HEK293 (cell line): ENCODE measurements around the gene RPS4Y2.

Experiments
- CTCF ChIA-PET: fragments of 350-600 bp; formaldehyde crosslinking; extraction: SDS; loops from one replicate; lab custom pipeline; 2021; ENCODE audit warnings: antibody characterized with exemption; lab: Yijun Ruan, JAX
- POLR2A ChIA-PET: fragments of 300-600 bp; formaldehyde crosslinking; extraction: SDS; loops from one replicate; lab custom pipeline; 2020; ENCODE audit warnings: antibody characterized with exemption, inconsistent platforms; lab: Yijun Ruan, JAX
- H3K27ac ChIP-seq: fragments of 200-500 bp; sonication (Bioruptor generic); 2 replicates; pipeline ENCODE4 v1.5.1; 2014; ENCODE audit warnings: low read depth, low read length, control low read depth, inconsistent platforms; ENCODE audit errors: extremely low read depth
- H3K36me3 ChIP-seq, 2 experiments: fragments of 200-500 bp in 1 of 2; sonication (Bioruptor generic) in 1 of 2; 1 replicate in 1 of 2; 2 replicates in 1 of 2; pipeline ENCODE4 v1.5.1; 2014 to 2017; ENCODE audit warnings: inconsistent platforms in 2 of 2, low read length in 2 of 2; ENCODE audit not compliant: control insufficient read depth in 2 of 2, insufficient read depth in 1 of 2
- H3K4me1 ChIP-seq: fragments of 200-500 bp; sonication (Bioruptor generic); 2 replicates; pipeline ENCODE4 v1.5.1; 2014; ENCODE audit warnings: mild to moderate bottlenecking, low read length, inconsistent platforms; ENCODE audit not compliant: control insufficient read depth, insufficient read depth
- H3K4me3 ChIP-seq: 2 replicates; pipeline ENCODE4 v1.5.1; 2011; ENCODE audit warnings: low read depth, mild to moderate bottlenecking, control low read depth, low read length, moderate library complexity
- H3K9me3 ChIP-seq: fragments of 200-500 bp; sonication (Bioruptor generic); 2 replicates; pipeline ENCODE4 v1.5.1; 2014; ENCODE audit warnings: low read depth, low read length, inconsistent platforms; ENCODE audit not compliant: control insufficient read depth, insufficient read depth
- HOXC10 ChIP-seq: sonication (generic); formaldehyde crosslinking; IDR thresholded peaks from 2 replicates; pipeline ENCODE4 v1.8.1; 2023; ENCODE audit warnings: mild to moderate bottlenecking, missing genetic modification reagents
- PATZ1 ChIP-seq: fragments of 450-650 bp; formaldehyde crosslinking; IDR thresholded peaks from 2 replicates; pipeline ENCODE4 v1.5.1; 2016; ENCODE audit warnings: missing biosample characterization, missing genetic modification characterization
- PRDM1 ChIP-seq: fragments of 450-650 bp; formaldehyde crosslinking; IDR thresholded peaks from 2 replicates; pipeline ENCODE4; 2016; ENCODE audit warnings: missing biosample characterization, missing genetic modification characterization
- PRDM2 ChIP-seq: fragments of 450-650 bp; formaldehyde crosslinking; IDR thresholded peaks from 2 replicates; pipeline ENCODE4 v1.5.1; 2016; ENCODE audit warnings: missing biosample characterization, missing genetic modification characterization, borderline replicate concordance
- SP7 ChIP-seq: fragments of 450-650 bp; formaldehyde crosslinking; IDR thresholded peaks from 2 replicates; pipeline ENCODE4 v1.5.1; 2016; ENCODE audit warnings: missing biosample characterization, missing genetic modification characterization
- YY2 ChIP-seq: fragments of 450-650 bp; formaldehyde crosslinking; IDR thresholded peaks from 2 replicates; pipeline ENCODE4 v1.5.1; 2016; ENCODE audit warnings: missing biosample characterization, missing genetic modification characterization
- ZFHX2 ChIP-seq: fragments of 450-650 bp; formaldehyde crosslinking; conservative IDR thresholded peaks from 2 replicates; pipeline ENCODE4 v1.5.1; 2016; ENCODE audit warnings: missing biosample characterization, missing genetic modification characterization
- ZFP3 ChIP-seq: fragments of 450-650 bp; formaldehyde crosslinking; IDR thresholded peaks from 2 replicates; pipeline ENCODE4 v1.5.1; 2016; ENCODE audit warnings: low read depth, missing biosample characterization, missing genetic modification characterization
- ZNF157 ChIP-seq: fragments of 450-650 bp; formaldehyde crosslinking; IDR thresholded peaks from 2 replicates; pipeline ENCODE4 v1.5.1; 2016; ENCODE audit warnings: missing biosample characterization, missing genetic modification characterization
- ZNF248 ChIP-seq: fragments of 450-650 bp; formaldehyde crosslinking; IDR thresholded peaks from 2 replicates; pipeline ENCODE4 v1.5.1; 2017; ENCODE audit warnings: missing biosample characterization, missing genetic modification characterization
- ZNF350 ChIP-seq: fragments of 450-650 bp; formaldehyde crosslinking; IDR thresholded peaks from 2 replicates; pipeline ENCODE4 v1.5.0; 2017; ENCODE audit warnings: missing biosample characterization, mild to moderate bottlenecking, missing genetic modification characterization
- ZNF433 ChIP-seq: fragments of 450-650 bp; formaldehyde crosslinking; IDR thresholded peaks from 2 replicates; pipeline ENCODE4 v1.5.1; 2016; ENCODE audit warnings: missing biosample characterization, missing genetic modification characterization, low read depth
- ZNF473 ChIP-seq: fragments of 450-650 bp; formaldehyde crosslinking; IDR thresholded peaks from 2 replicates; pipeline ENCODE4 v1.5.1; 2017; ENCODE audit warnings: missing biosample characterization, missing genetic modification characterization
- ZNF521 ChIP-seq: fragments of 450-650 bp; formaldehyde crosslinking; IDR thresholded peaks from 2 replicates; pipeline ENCODE4 v1.5.1; 2017; ENCODE audit warnings: missing biosample characterization, mild to moderate bottlenecking, missing genetic modification characterization
- ZNF529 ChIP-seq: fragments of 450-650 bp; formaldehyde crosslinking; IDR thresholded peaks from 2 replicates; pipeline ENCODE4 v1.5.1; 2017; ENCODE audit warnings: missing genetic modification characterization, missing biosample characterization; ENCODE audit not compliant: insufficient replicate concordance
- ZNF558 ChIP-seq: fragments of 450-650 bp; formaldehyde crosslinking; IDR thresholded peaks from 2 replicates; pipeline ENCODE4 v1.5.1; 2016; ENCODE audit warnings: missing biosample characterization, missing genetic modification characterization
- ZNF571 ChIP-seq: fragments of 450-650 bp; formaldehyde crosslinking; IDR thresholded peaks from 2 replicates; pipeline ENCODE4 v1.5.0; 2017; ENCODE audit warnings: missing biosample characterization, missing genetic modification characterization
- ZNF629 ChIP-seq: fragments of 450-650 bp; formaldehyde crosslinking; IDR thresholded peaks from 2 replicates; pipeline ENCODE4 v1.5.1; 2017; ENCODE audit warnings: missing biosample characterization, missing genetic modification characterization
- ZNF704 ChIP-seq: fragments of 450-650 bp; formaldehyde crosslinking; IDR thresholded peaks from 2 replicates; pipeline ENCODE4 v1.5.1; 2016; ENCODE audit warnings: missing biosample characterization, missing genetic modification characterization
- ZNF707 ChIP-seq: fragments of 450-650 bp; formaldehyde crosslinking; IDR thresholded peaks from 2 replicates; pipeline ENCODE4 v1.5.1; 2016; ENCODE audit warnings: missing biosample characterization, missing genetic modification characterization
- ZNF843 ChIP-seq: fragments of 450-650 bp; formaldehyde crosslinking; IDR thresholded peaks from 2 replicates; pipeline ENCODE4 v1.5.1; 2016; ENCODE audit warnings: missing biosample characterization, missing genetic modification characterization

The RPS4Y2 gene

GRCh38 chrY:20755808-20756207 is at the start of gene RPS4Y2:
Gene RPS4Y2 (plus strand): TSS chrY:20756108. CDS start chrY:20756164, 56 bp downstream.
- POLR2A ChIA-PET: no interaction called here
- Histone ChIP-seq H3K27ac (no peak within 1 kb of the TSS), H3K9me3 (no peaks in the 10 kb centered on the region), H3K4me3 (no peak within 1 kb of the TSS), H3K4me1 (no peaks in the 10 kb centered on the region), H3K36me3 (no peaks in the 10 kb centered on the region)
- CTCF ChIA-PET: no interaction called here
- TF ChIP-seq ZFHX2 (tag by site-specific recombination): no peak
- TF ChIP-seq ZNF704 (tag by site-specific recombination): no peak
- TF ChIP-seq YY2 (tag by site-specific recombination): no peak
- no peak for TF ChIP-seq ZNF157 (tag by site-specific recombination)
- no peak for TF ChIP-seq ZNF571

GRCh38 chrY:20714391-20714790 is 41.5 kb upstream of the RPS4Y2 start:
- TF ChIP-seq ZNF350 (tag by site-specific recombination) (no peak), SP7 (tag by site-specific recombination) (no peak), ZNF707 (tag by site-specific recombination) (no peak), PRDM1 (tag by site-specific recombination) (no peak), ZNF521 (no peak), ZFP3 (no peak), ZNF248 (tag by site-specific recombination) (no peak), HOXC10 (CRISPR knock-in tag) (no peak)
- Histone ChIP-seq H3K4me3 (no peak overlapping the region), H3K27ac (no peak overlapping the region), H3K36me3 (no peaks in the 10 kb centered on the region), H3K9me3 (no peaks in the 10 kb centered on the region), H3K4me1 (no peaks in the 10 kb centered on the region)
- CTCF ChIA-PET: no interaction called here
- POLR2A ChIA-PET: no interaction called here

- H3K4me1 ChIP-seq: no peaks in the 10 kb centered on the region
- H3K9me3 ChIP-seq: no peaks in the 10 kb centered on the region
- ChIA-PET POLR2A (no interaction called here), CTCF (no interaction called here)
- H3K4me3 ChIP-seq: no peak overlapping the region
- H3K27ac ChIP-seq: no peak overlapping the region
- H3K36me3 ChIP-seq: no peaks in the 10 kb centered on the region
- TF ChIP-seq ZNF843 (no peak), ZNF529 (no peak), PATZ1 (tag by site-specific recombination) (no peak), ZNF473 (tag by site-specific recombination) (no peak), ZNF433 (tag by site-specific recombination) (no peak), ZNF629 (tag by site-specific recombination) (no peak), ZNF558 (tag by site-specific recombination) (no peak), PRDM2 (tag by site-specific recombination) (no peak)
These were observed 29.6 kb upstream of the RPS4Y2 start for GRCh38 chrY:20726184-20726907.
